ENCODE data around the gene IL36G. TPM values are rescaled to one million over a fixed set of nuclear protein-coding genes. Genes with fewer than 3 reads are reported as not detected.

Gene IL36G
- total and polyA plus RNA-seq, 9 of the 15 experiments (the other 6 are each of a cell fraction or from before 2014, with no cell fraction given), result not detected

GRCh38 chr2:113012436-113013335 is 34.9 kb downstream of the IL36G start (continued):
- peak; percentile 19; the same call in 1 of the 2 replicates for TF ChIP-seq MGA (IDR thresholded peaks at IDR 0.05)
- TF ChIP-seq ZNF436 (CRISPR knock-in tag; IDR thresholded peaks at IDR 0.05), result no peak
- peak; percentile 100 for TF ChIP-seq FOSL1 (tag; conservative IDR thresholded peaks at IDR 0.05)
- TF ChIP-seq ZNF395 (CRISPR knock-in tag; IDR thresholded peaks at IDR 0.05), result peak; percentile 55; the same call in 1 of the 2 replicates
- peak in 1 of 2 experiments; percentile 87; a peak in 1 of 3 replicates for TF ChIP-seq CBX3 (IDR thresholded peaks at IDR 0.05; ENCODE audit: borderline replicate concordance in 1 of 2, low read length in 2 of 2)
- TF ChIP-seq ARID1B (IDR thresholded peaks at IDR 0.05), result peak; percentile 99
- 0 out of 2 replicates have a peak, but pooled peaks have one; percentile 45 for TF ChIP-seq JUNB (CRISPR knock-in tag; conservative IDR thresholded peaks at IDR 0.05)
- TF ChIP-seq NEUROD1 (IDR thresholded peaks at IDR 0.05; ENCODE audit: borderline replicate concordance, low read depth, low read length, partially characterized antibody), result peak; percentile 89
- no peak for TF ChIP-seq ETV6 (IDR thresholded peaks at IDR 0.05; ENCODE audit: borderline replicate concordance in 1 of 2, low read depth in 2 of 2, low read length in 1 of 2)
- no peak for TF ChIP-seq ETV6 (CRISPR knock-in tag; IDR thresholded peaks at IDR 0.05; ENCODE audit: borderline replicate concordance)
- TF ChIP-seq ZNF639 (CRISPR knock-in tag; conservative IDR thresholded peaks at IDR 0.05 in 1 of 2, IDR thresholded peaks at IDR 0.05 in 1 of 2), result peak in 1 of 2 experiments; percentile 73; a peak in 2 of 4 replicates

All from K562 (cell line).